Cerebellar cortex (tissue), 1 donor: ENCODE data around the gene ASXL1.

Experiments
- DNase-seq: peaks from one replicate; pipeline ENCODE4 v3.0.0-alpha.2; 2015; ENCODE audit warnings: low spot score

The ASXL1 gene

DNA sequence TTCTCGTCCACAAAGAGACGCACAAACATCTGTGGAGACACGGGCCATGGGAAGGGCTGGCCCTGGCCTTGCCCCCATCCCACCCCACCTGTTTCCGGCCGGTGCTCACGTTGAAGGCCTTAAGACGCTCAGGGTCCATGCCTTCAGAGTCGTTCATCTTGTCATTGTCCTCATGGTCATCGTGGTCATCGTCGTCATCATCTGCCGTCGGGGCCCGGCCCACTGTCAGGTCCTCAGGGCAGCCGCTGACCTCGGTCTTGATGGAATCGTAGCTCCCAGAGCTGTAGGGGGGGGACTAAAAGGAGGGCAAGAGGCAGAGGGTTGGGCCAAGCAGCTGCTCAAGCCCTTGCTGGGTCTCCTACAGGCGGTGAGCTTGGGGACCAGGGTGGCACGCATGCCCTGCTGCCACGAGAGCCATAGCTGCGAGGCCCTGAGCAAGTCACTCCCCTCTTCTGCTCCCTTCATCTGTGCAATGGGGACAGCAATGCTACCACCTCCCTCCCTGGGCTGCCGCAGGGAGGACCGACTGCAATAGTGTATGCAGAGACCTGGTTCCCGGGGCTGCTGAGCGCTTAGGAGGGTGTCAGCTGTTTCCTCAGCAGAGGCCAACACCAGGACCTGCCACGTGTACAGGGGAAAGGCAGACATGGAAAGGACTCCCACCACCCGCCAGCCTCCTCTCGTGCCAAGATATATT is 95.5 kb downstream of the ASXL1 start:
- no peak for DNase-seq

DNA sequence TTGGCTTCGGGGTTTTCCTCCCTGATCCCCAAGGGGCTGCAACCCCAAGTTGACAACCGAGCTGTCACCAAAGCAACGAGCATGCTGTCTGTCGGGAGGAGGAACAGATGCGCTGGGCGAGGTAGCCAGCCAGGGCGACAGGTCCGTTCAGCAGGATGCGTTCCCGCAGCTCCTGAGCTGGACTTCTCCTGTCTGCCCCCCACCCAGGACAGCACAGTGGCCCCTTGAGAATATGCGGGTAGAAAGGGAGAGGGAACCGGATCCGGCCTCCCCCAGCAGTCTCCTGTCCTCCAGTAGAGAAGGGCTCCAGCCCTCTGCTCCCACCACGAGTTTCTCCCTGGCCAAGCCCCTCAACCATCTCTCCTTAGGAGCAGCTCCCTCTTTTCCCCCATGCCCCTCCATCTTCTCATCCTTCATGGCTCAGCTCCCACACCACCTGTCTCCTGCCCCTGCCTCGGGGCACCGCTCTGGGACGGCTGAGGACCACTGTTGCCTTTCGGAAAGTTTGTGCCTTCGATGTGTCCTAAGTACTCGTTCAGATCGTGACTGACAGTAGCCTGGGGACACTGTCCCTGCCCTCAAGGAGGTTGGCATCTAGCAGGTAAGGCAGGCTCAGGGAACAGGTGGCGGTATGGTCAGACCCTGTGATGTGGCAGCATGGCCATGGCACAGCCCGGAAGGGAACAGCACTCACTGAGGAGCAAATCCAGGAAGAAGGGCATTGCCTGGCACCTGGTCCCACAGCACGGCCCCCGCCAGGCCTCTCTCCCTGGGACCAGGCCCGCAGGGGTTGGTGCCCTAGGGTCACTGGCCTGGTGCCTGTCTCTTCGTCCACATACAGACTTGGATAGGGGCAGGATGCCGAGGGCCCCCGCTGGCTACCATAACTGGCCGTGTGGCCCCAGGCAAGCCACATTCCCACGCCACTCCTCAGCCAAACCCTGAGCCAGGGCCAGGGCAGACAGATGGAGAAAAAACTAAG is 96.3 kb downstream of the ASXL1 start:
- DNase-seq: no peak

GRCh38 chr20:32455171-32455900 is 97.2 kb downstream of the ASXL1 start:
- peak; percentile 71 for DNase-seq

DNA sequence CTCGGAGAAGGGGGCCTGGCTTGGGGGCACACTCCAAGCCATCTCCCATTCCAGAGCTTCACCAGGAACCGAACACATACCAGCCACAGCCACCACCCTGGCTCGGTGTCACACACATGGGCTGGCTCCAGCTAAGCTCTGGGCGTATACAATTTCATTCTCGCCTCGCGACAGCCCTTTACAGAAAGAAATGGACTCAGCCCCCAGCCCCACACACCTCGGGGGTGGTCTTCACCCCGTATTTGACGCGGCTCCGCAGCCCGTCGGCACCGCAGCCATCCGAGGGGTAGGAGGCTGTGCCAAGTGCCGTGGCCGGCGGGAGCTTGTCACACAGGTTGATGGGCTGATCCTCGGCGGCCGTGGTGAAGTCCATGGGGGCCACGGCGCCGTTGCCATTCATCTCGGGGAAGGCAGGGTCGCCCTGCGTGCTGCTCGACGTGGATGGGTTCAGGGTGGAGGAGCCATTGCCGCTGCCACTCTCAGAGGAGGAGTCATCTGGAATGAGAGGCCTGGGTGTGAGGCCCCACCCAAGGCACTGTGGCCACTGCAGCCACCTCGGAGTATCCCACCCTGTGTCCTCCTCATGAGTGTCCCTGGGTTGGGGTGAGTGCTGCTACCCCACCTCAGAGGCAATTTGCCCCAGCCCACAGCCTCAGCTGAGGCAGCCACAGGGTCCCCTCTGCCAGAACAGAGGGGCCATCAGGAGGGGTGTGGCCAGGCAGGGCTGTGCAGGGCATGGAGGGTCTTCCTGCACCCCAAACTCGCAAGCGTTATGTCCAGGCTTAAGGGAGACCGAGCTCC is 98.0 kb downstream of the ASXL1 start:
- no peak for DNase-seq

DNA sequence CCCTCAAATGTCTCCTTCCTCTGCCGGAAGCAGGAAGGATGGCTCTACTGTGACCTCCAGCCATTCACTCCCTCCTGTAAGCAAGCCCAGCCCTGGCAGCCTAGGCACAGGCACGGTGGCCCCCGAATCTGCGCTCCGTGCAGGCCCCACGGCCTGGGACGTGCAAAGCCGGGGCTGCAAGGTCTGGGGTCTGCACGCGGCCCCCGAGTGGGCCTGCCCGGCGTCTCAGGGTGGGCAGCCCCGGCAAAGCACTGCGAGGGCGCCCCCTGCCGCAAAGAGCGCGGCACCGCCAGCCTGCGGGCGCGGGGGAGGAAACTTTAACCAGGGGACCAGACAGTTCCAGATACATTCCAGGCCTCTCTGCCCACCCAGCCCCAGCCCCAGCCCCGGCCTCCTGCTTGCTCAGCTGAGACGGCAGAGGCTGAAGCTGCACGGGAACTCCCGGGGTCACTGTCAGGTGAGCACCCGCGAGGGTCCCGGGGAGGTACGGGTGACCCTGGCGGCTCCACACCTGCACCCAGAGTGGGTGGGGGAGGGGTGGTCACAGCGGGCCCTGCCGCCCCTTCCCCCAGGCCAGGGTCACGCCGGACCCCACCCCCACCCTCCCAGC is 98.8 kb downstream of the ASXL1 start:
- peak; percentile 50 for DNase-seq

- peak; percentile 84 for DNase-seq
Observed at GRCh38 chr20:32457479-32457986, 99.4 kb downstream of the ASXL1 start.

DNA sequence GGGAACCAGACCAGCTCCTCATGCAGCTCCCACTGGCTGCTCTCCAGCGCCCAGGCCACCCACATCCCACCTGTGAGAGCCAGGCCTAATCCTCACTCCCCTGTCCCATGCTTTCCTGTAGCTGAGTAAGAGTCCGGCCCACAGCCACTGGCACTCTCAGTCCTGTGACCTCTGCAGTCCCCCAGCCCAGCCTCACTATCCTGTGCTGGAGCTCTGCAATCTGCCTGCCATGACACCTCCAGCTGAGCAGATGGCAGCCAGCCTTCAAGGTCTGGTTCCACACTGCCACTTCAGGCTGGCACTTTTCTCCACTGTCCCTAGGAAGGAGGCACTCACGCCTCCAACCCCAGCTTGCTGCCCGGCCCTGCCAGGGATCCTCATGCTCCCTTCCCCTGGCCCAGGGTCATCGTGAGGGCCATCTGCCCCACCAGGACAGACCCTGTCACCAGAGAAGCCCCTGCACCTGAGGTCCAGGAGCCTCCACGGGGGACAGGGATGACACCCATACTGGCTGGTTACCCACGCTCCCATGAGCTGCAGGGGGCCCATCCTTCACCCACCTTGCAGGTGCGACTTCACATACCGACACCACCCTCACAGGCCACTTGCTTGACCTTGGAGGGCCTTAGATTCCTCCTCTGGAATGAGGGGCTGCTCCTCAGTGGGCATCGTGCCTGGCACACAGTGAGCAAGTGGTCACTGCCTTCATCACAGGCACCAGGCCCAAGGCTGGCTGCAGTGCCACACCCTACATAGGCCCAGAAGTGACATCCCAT is 100.1 kb downstream of the ASXL1 start:
- DNase-seq: peak; percentile 54

- DNase-seq: no peak
Observed at GRCh38 chr20:32458837-32459220, 100.7 kb downstream of the ASXL1 start.

DNA sequence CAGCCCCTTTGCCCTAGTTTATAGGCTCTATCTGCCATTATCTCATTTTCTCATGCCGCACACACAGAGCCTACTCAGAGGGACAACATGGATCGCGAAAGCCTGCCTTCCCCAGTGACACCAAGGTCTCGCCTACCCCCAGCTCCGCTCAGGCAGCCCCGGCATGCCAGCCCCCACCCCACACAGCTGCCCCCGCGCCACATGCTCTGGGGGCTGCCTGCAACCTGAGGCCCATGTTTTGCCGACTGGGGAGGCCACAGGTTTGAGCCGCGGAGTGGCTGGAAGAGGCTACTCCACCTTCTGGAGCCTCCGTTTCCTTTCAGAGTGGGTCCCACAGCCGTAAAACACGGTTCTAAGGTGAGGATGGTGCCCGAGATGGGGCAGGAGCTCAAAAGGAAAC is 102.1 kb downstream of the ASXL1 start:
- DNase-seq: no peak

GRCh38 chr20:32460683-32461320 is 102.7 kb downstream of the ASXL1 start:
- DNase-seq: no peak

DNA sequence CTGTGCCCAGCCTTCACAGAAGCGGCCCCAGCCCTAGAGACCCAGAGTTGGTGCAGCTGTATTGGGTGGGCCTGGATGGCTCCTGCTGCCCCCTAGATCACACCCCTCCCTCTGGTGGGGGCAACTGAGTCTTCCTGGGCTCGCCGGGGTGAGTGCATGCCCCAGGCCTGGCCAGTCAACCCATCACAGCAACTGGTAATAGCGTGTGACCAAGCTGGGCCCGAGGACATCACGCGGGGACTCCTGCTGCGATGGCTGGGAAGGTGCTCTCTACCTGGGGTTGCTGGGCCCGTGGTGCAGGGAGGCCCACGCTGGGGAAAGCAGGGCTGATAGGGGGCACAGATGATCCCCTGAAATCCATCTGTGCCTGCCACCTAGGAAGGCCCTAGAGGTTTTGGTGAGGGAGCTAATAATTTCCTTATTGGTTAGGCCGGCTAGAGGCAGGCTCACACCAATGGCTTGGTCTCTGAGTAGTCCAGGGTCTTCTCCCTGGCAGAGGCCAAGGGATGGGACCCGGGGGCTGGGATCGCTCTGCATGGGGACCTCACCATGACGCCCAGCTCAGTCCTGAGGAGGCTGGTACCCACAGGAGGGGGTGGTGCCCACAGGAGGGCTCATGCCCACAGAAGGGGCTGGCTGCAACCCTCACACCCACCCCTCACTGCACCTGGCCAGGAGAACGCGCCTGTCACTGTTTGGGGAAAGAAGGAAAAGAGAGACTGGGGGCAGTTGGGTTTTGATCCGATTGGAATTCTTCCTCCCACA is 103.9 kb downstream of the ASXL1 start:
- no peak for DNase-seq

DNA sequence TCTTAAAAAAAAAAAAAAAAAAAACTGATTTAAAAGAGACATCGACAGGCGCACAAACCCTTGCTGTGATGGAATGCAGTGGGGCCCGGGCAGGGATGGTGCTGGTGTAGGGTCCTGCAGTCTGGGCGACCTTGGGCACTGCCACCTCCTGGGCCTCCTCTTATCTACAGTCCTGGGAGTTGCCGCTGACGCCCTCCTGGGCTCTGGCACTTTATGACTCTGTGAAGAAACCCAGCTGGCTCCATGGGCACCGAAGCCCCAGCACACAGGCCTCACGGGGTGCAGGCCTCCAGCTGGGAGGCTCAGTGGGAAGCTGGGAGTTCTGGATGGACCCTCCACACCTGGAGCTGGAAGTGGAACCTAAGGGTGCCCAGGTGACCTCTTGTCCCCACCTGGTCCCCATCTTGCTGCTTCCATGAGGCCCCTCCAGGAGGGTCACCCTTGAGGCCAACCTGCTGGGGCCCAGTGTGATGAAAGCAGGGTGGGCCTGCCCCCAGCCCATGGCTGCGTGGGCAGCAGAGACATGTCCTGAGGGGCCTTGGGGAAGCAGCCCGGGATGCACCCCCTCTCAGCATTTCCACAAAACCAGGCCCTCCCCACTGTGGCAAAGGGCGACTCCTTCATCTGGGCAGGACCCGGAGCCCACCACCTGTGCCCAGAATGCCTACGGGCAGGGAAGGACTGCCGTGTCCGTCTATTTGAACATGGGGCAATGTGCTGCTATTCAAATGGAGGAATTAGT is 104.9 kb downstream of the ASXL1 start:
- DNase-seq: no peak

DNA sequence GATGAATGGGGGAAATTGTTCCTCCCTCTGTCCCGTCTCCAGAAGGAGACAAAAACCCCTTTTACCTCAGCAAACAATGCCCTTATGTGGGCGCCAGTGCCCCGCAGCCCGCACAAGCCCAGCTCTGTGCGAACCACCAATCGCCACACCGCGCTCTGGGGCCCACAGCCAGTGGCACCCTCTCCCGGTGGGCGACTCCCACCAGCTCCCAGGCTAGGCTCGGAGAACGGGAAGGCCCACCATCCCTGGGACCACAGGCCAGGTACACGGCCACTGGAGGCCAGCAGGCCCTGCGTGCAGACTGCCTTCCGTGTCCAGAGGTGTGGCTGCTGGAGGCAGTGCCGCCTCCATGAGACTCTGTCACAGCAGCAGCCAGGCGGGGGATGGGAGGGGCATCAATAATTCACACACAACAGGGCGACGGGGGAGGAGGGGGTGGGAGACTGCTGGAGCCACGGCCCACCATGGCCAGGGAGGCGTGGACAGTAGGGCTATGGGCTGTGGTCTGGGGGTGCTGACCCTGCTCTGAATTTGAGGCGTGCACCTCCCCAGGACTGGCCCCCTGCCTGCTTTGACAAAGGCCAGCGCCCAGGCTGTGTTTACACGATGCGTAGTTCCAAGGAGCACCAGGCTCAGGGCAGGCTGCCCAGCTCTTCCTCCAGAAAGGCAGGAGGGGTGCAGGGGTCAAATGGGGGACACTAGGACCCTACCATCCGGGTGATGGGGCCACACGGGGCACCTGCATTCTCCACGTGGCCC is 105.7 kb downstream of the ASXL1 start:
- no peak for DNase-seq

DNA sequence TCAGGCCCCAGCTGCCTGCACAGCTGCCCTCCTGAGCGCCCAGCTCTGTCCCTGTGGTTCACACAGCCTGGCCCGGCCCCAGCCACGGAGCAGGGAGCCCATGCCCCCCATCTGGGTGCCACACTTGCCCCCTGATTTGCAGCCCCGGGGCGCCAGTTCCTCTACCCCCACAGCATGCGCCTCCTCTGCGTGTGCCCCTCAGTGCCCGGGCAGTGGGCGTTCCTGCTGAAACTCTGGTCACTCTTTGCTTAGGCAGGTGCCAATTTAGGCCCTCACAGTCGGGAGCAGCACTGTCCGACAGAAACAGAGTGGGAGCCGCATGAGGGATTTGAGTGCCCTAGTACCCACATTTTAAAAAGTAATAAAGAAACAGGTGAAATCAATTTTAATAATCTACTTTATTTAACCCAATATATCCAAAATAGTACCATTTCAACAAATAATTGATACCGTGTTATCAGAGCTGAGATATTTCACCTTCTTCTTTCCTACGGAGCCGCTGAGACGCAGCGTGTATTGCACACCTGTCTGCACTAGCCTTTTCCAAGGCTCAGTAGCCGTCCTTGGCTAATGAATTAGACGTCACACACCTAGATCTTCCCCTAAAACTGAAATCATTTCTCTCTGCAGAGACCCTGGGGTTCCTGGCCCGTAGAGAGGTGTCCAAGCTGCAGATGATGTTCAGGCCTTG is 106.4 kb downstream of the ASXL1 start:
- no peak for DNase-seq

DNA sequence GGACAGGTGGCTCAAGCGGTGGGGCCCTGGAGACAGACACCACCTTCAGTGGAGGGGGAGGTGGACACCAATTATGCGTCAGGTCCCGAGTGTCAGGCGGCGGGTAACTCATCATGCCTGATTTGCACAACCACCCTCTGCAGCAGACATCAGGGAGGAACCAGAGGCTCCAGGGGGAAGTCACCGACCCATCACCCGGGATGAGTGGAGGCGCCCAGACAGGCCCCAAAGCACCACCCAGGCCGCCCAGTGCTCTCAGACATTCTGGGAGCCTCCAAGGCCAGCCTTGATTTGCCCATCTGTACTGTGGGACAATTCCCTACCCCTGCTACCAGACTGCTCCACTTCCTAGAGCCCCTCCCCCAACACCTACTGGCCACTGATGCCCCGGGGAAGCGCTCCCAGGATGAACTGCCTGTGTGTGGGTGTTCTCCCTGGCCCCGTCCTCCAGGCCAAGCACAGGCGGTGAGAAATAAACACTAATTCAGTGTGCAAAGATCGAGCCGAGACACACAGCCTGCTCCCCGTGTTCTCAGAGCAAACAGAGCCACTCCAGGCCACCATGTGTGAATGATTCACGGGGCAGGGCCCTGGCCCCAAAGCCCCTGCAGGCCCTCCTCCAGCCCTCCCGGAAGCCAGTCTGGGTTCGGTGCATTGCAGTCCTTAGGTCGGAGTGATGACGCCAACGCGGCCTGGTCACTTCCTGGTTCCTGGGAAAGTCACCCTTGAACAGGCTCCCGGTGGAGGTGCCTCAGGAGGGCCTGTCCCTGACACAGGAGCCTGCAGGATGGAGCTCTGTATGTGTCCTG is 107.2 kb downstream of the ASXL1 start:
- DNase-seq: no peak
